Colonic mucosa (tissue), 4 donors: ENCODE data around the gene ADAT1. TPM values are rescaled to one million over a fixed set of nuclear protein-coding genes. Genes with fewer than 3 reads are reported as not detected.
A peak's percentile ranks its signal among the peaks of the same experiment; 100 is the strongest.

Experiments
- DNase-seq: peaks from one replicate; pipeline ENCODE4 v3.0.0-alpha.2; 2020
- H3K27ac ChIP-seq: fragments of 200-600 bp; one replicate; pipeline ENCODE4 v1.8.0; 2021
- H3K27me3 ChIP-seq: fragments of 200-600 bp; one replicate; pipeline ENCODE4 v1.8.0; 2021
- H3K36me3 ChIP-seq: fragments of 200-600 bp; one replicate; pipeline ENCODE4 v1.8.0; 2021
- H3K4me1 ChIP-seq: fragments of 200-600 bp; one replicate; pipeline ENCODE4 v1.8.0; 2021; ENCODE audit warnings: mild to moderate bottlenecking
- H3K4me3 ChIP-seq: fragments of 200-600 bp; one replicate; pipeline ENCODE4 v1.8.0; 2021
- H3K9ac ChIP-seq, 2 donors: one replicate each; pipeline ENCODE4 v1.7.0; 2013; ENCODE audit warnings: control low read depth in 2 of 2, low read depth in 2 of 2, low read length in 2 of 2
- H3K9me3 ChIP-seq: fragments of 200-600 bp; one replicate; pipeline ENCODE4 v1.8.0; 2021
- CTCF ChIP-seq: fragments of 200-600 bp; IDR thresholded peaks from one replicate; pipeline ENCODE4 v1.8.0; 2022; ENCODE audit warnings: antibody characterized with exemption, mild to moderate bottlenecking
- intact Hi-C: fragments of 100-400 bp; cut with DNase I; formaldehyde crosslinking; loops from one replicate; pipeline ENCODE4 v1.14.1; 2022
- total RNA-seq, 2 donors: library from RNA; stranded (reverse); fragmentation: NEBNext Ultra II Directional in 1 of 2; extraction: Animal tissue kit (Norgen Biotek cat#: 25700) in 1 of 2; gene quantifications; one replicate each; pipeline ENCODE4 v1.2.1, GENCODE V29; 2021
- donor health status: healthy.
- donor health status: DM: no; HTN: no; CAD: no.
- donor health status: DM: no; HTN: no; CAD: no.

The ADAT1 gene
- total RNA-seq, 2 donors from 2014 or later: 33.0 to 38.8 TPM

DNA sequence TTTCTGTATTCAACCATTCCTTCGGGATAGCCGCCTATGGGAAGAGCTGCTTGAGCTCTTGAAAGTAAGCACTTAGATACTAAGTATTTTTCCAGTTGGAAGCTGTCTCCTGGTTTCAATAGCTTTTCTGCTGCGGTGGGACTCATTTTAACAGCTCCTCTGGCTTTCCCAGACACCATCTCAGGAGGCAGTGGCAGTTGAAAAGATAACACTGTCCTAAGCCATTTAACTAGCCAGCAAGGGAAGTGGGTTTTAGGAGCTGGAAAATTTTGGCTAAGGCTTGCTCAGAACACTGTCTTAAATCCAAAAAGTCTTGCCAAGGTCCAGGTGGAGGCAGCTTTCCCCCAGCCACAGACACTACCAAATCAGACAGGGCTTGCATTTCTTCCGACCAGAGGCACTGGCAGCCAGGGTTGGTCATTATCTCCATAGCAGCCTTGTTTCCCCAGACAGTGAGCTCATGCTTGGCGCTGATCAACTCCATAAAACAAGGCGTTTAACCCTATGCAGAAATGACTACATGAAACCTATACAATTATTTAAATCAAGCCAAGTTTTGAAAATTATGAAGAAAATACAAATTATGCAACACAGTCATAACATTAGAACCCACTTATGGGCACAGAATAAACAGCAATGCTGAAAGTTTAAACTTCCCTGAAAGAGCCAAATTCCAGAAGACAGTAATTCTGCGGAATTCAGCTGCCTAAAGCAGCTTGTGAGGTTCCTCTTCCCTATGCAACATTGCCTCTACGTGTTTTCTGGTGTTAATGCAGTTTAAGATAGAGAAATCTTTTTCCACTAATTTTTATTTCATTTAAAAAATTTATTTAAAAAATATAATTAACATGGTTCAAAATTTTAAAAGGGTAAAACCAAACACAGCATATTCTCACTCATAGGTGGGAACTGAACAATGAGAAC lies 31.9 kb downstream of the ADAT1 start:
- H3K27ac ChIP-seq: peak overlapping the region; percentile 33
- H3K36me3 ChIP-seq: no peaks in the 10 kb centered on the region
- no peak for TF ChIP-seq CTCF
- no peaks in the 10 kb centered on the region for H3K27me3 ChIP-seq
- H3K4me1 ChIP-seq: no peaks in the 10 kb centered on the region
- peak; percentile 22 for DNase-seq
- no peak overlapping the region for H3K4me3 ChIP-seq
- no peaks in the 10 kb centered on the region for H3K9me3 ChIP-seq
- no peak overlapping the region for H3K9ac ChIP-seq
- intact Hi-C loops: no loop called here

DNA sequence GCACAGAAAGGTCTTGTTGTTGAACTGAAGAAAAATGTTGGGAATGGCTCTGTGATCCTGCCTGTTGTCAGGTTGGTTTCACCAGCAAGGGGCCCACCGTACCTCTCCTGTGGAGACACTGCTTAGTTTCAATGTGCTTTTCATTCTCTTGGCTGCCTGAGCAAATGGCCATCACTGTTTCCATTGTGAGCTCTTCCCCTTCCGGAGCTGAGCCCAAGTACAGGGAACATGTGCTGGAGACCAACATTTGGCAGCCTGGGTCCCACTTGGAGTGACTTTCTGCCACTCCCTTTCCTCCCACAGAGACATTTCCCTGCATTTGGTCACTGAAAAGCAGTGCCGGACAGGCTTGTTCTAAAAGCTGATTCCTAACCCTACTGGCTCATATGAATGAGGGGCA lies 33.8 kb downstream of the ADAT1 start:
- H3K4me1 ChIP-seq: no peaks in the 10 kb centered on the region
- H3K27ac ChIP-seq: no peak overlapping the region
- TF ChIP-seq CTCF: no peak
- H3K36me3 ChIP-seq: no peaks in the 10 kb centered on the region
- no peaks in the 10 kb centered on the region for H3K9me3 ChIP-seq
- intact Hi-C loops: no loop called here
- no peak for DNase-seq
- no peak overlapping the region for H3K4me3 ChIP-seq
- H3K9ac ChIP-seq: no peak overlapping the region
- H3K27me3 ChIP-seq: no peaks in the 10 kb centered on the region

GRCh38 chr16:75588716-75589115 lies 34.4 kb downstream of the ADAT1 start:
- no peak overlapping the region for H3K27ac ChIP-seq
- H3K9me3 ChIP-seq: no peaks in the 10 kb centered on the region
- H3K36me3 ChIP-seq: no peaks in the 10 kb centered on the region
- no peak for DNase-seq
- H3K9ac ChIP-seq: no peak overlapping the region
- no peak for TF ChIP-seq CTCF
- H3K27me3 ChIP-seq: no peaks in the 10 kb centered on the region
- intact Hi-C loops: no loop called here
- H3K4me1 ChIP-seq: no peaks in the 10 kb centered on the region
- H3K4me3 ChIP-seq: no peak overlapping the region

DNA sequence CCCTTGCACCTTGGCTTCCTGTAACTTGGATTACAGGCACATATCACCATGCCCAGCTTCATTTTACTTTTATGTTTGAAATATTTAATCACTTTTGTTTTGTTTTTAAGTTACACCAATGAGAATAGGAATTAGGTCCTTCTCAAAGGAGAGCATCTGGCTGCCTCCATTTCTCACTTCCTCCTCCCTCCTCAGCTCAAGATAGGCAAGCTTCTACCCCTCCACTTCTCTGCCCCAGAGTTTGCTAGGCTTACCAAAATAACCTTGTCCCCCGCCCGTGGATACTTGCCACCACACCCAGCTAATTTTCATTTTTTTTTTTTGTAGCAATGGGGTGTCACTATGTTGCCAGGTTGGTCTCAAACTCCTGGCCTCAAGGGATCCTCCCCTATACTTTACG lies 39.0 kb downstream of the ADAT1 start:
- no peak overlapping the region for H3K9ac ChIP-seq
- no peak for DNase-seq
- intact Hi-C loops: no loop called here
- no peaks in the 10 kb centered on the region for H3K27me3 ChIP-seq
- TF ChIP-seq CTCF: no peak
- H3K27ac ChIP-seq: no peak overlapping the region
- H3K9me3 ChIP-seq: no peaks in the 10 kb centered on the region
- H3K4me3 ChIP-seq: no peak overlapping the region
- H3K36me3 ChIP-seq: no peaks in the 10 kb centered on the region
- H3K4me1 ChIP-seq: no peaks in the 10 kb centered on the region

- TF ChIP-seq CTCF: no peak
- intact Hi-C loops: no loop called here
Observed at GRCh38 chr16:75579281-75579834, 43.7 kb downstream of the ADAT1 start.

More at GRCh38 chr16:75579281-75579834, 43.7 kb downstream of the ADAT1 start:
- Histone ChIP-seq H3K27ac (no peak overlapping the region), H3K4me1 (no peaks in the 10 kb centered on the region), H3K36me3 (peaks cover 11% of the 10 kb centered on the region), H3K9me3 (no peaks in the 10 kb centered on the region), H3K27me3 (no peaks in the 10 kb centered on the region), H3K9ac (no peak overlapping the region), H3K4me3 (no peak overlapping the region)
- DNase-seq: no peak
